ENCODE results near the gene ADGRV1.

DNA sequence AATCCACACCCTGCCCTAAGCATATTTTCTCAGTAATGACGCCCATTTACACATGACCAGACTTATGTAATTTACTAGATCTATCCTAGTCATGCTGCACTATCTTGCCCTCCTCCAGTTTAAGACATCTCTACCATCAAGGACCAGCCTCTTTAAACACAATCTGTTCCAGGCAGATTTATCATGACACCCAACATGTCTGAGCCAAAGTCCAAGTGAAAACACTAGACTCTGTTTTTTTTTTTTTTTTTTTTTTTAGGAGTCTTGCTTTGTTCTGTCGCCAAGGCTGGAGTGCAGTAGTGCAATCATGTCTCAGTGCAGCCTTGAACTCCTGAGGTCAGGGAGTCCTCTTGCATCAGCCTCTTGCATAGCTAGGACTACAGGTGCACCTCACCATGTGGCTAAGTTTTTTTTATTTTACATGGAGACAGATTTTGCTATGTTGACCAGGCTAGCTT lies 469.9 kb downstream of the ADGRV1 start:
- TF ChIP-seq, protein P1, sequence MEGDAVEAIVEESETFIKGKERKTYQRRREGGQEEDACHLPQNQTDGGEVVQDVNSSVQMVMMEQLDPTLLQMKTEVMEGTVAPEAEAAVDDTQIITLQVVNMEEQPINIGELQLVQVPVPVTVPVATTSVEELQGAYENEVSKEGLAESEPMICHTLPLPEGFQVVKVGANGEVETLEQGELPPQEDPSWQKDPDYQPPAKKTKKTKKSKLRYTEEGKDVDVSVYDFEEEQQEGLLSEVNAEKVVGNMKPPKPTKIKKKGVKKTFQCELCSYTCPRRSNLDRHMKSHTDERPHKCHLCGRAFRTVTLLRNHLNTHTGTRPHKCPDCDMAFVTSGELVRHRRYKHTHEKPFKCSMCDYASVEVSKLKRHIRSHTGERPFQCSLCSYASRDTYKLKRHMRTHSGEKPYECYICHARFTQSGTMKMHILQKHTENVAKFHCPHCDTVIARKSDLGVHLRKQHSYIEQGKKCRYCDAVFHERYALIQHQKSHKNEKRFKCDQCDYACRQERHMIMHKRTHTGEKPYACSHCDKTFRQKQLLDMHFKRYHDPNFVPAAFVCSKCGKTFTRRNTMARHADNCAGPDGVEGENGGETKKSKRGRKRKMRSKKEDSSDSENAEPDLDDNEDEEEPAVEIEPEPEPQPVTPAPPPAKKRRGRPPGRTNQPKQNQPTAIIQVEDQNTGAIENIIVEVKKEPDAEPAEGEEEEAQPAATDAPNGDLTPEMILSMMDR (IDR thresholded peaks at IDR 0.05; ENCODE audit: insufficient read depth, low read length, poor library complexity, severe bottlenecking), result no peak
- no peak for TF ChIP-seq EZH2phosphoT487 (conservative IDR thresholded peaks at IDR 0.05; ENCODE audit: low read length)

Measured in SU-DHL-6 (cell line).